ENCODE measurements around the gene SCAF4.

Gene SCAF4

DNA sequence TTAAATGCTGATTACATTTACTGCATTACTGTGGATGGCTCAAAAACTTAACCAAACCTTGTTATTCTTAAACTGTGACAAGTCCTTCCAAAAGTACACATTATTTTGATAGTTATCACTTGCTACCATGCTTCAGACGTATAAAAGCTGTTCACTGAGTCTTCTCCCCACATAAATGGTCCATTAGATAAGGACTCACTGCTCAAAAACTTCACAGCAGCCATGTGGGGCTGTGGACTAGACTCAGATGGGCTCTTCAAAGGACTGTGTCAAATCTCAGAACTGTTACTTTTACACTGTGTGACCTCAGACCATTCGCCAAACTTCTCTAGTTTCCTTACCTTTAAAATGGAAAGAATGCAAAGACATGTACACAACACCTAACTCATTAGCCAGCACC, 11.6 kb downstream of the SCAF4 start:
- DNase-seq (ENCODE audit: low read depth), result no peak

DNA sequence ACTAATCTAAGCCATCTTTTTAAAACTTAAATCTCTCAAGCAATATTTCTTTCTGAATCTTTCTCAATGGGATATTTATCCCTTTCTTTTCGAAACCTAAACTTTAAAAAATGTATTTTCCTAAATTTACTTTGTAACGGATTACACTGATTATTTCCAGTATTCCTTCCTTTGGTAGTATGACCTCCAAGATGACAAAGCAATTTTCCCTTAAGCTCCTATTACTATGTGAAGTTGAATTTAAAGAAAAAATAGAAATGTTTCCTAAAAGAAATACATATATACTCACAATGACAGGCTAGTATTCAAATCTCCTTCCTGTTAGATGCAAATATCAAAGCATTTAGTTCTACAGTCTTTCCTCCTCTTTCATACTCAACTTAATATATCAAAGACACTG, 15.8 kb downstream of the SCAF4 start:
- H3K4me3 ChIP-seq (ENCODE audit: low read depth, low read length), result no peak overlapping the region
- no peak for DNase-seq (ENCODE audit: low read depth)

More for the DNA sequence above, 11.6 kb downstream of the SCAF4 start:
- no peak overlapping the region for H3K4me3 ChIP-seq (ENCODE audit: low read depth, low read length)

DNA sequence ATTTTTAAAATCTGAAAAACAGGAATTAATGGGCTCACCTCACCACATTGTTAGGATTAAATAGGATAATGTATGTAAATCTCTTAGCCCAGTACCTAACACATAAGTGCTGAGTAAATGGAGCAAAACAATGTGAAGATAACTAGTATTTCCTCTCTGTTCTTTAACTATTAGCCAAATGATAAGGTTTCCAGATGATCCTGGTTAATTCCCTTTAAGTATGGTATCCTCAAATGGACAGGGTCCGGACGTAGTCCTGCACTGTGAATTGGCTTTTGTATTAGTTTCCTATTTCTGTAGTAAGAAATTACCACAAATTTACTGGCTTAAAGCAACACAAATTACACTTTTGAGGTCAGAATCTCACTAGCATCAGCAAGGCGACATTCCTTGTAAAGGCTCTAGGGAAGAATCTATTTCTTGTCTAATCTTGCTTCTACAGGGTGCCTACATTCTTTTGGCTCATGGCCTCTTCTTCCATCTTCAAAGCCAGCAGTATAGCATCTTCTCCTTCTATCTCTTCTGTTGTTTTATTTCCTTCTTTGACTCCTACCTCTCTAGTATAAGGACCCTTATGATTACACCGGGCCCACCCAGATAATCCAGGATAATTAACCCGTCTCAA, 17.1 kb downstream of the SCAF4 start:
- DNase-seq (ENCODE audit: low read depth), result no peak
- H3K4me3 ChIP-seq (ENCODE audit: low read depth, low read length), result no peak overlapping the region

DNA sequence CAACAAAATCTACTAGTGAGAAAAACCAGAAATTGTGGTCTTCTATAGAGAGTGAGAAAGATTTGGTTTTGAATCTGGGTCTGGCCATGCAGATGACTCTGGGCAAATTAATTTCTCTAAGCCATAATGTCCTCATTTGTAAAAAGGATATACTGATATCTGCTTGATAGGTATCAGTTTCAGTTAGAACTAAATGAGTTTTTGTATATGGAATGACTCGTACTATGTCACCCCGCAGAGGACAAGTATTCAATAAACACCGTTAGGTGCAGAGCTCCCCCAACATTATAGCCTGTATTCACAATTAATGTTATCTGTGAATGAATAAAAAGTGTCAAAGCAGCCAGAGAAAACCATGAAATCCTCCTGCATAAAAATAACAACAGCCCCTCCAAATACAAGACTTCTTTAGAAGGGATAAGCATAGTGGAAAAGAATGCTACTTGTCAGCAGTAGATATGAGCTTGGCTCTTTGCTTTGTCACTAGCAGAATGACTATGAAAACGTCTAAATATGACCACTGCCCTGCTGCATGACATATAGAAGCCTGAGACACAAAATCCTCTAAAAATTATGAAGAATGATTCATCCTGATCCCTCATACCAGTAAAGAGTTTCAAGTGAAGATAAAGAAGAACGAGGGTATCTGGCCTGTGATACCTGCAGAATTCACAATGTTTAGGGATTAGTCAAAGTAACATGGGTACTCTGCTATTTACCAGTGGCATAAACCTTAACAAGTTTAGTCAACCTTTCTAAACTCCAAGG, 17.8 kb downstream of the SCAF4 start:
- DNase-seq (ENCODE audit: low read depth), result no peak

DNA sequence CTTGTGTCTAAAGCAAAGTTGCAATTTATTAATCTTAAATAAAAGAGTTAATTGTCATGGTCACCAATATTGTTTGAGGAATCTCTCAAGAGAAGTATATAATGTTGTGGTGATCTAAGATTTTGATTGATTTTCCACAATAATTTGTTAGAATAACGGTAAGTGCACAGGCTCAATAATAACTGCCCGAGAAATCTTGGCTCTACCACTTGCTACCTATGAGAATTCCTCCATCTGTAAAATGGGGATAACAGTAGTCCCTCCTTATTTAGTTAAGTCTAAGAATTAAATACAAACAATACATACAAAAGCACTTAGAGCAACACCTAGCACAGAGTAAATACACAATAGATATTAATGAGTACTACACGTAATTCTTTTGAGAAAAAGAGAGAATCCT, 18.8 kb downstream of the SCAF4 start:
- no peak overlapping the region for H3K4me3 ChIP-seq (ENCODE audit: low read depth, low read length)
- DNase-seq (ENCODE audit: low read depth), result no peak

More for the DNA sequence above, 17.8 kb downstream of the SCAF4 start:
- no peak overlapping the region for H3K4me3 ChIP-seq (ENCODE audit: low read depth, low read length)

DNA sequence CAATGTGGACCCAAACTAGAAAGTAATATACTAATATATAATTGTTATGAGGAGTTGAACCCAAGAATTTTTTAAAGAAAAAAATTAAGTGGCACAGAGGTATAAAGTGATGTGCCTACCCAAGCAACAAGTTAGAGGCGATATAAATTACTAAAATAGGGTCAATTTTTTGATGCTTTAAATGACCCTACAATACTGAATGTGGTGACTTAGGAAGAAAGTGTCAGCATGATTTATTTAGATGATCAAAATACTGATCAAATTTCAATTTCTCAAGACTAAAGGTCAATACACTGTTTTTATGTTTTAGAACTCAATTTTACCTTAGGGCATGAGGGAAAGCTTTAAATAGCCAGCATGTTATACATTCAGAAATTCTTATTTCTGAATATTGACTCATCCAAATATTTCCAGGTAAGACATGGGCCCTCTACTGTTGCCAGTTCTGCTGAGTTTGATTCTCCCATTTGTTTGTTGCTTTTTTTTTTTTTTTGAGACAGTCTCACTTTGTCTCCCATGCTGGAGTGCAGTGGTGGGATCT, 20.1 kb downstream of the SCAF4 start:
- no peak for DNase-seq (ENCODE audit: low read depth)
- no peak overlapping the region for H3K4me3 ChIP-seq (ENCODE audit: low read depth, low read length)

DNA sequence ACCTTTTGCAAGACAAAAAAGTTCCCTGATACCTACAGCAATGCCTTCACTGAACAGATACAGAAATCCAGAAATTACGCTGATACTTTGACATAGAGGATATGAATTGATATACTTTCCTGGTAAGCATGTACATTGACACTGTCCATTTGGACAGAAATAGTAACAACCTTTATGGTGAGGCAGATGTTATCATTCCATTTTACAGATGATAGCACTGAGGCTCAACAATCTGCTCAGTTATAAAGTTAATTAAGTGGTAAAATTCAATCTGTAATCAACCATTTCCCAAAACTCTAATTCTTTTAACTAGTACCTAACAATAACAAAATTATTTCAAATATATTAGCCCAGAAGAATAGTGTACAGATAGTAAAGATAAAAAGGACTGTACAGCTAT, 20.6 kb downstream of the SCAF4 start:
- no peak for DNase-seq (ENCODE audit: low read depth)
- no peak overlapping the region for H3K4me3 ChIP-seq (ENCODE audit: low read depth, low read length)

DNA sequence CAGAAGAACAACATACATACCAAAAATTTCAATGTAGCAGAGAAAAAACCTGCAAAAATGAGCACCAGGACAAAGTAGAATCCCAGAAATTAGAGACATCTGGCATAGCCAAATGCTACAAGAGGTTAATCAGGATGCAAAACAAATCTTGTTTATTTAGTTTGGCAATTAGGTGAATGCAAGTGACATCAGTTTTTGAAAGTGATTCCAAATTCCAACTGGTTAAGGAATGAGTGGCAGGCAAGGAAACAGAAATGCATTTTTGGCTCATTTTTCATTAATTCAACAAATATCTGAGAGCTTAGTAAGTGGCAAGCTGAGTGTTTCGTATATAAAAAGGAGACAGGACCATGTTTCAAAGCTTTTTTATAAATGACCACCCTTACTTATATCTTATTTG, 21.3 kb downstream of the SCAF4 start:
- no peak for DNase-seq (ENCODE audit: low read depth)
- H3K4me3 ChIP-seq (ENCODE audit: low read depth, low read length), result no peak overlapping the region

DNA sequence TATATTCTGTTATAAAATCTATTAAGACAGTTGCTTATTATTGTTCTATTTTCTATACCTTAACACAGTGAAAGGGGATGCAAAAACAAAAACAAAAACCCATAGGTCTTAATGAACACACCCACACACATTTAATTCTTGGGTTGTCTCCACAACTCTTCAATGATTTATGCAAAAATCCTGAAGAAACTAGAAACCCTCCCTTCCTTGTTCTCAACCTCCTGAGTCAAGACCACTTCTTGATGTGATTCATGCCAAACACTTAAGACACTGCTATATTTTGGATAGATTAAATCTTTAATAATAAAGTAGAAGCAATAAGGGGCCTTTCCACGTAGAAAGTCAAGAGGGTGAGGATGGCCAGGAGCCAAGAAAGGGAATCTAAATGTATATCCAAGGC, 23.4 kb downstream of the SCAF4 start:
- DNase-seq (ENCODE audit: low read depth), result no peak
- H3K4me3 ChIP-seq (ENCODE audit: low read depth, low read length), result no peak overlapping the region

DNA sequence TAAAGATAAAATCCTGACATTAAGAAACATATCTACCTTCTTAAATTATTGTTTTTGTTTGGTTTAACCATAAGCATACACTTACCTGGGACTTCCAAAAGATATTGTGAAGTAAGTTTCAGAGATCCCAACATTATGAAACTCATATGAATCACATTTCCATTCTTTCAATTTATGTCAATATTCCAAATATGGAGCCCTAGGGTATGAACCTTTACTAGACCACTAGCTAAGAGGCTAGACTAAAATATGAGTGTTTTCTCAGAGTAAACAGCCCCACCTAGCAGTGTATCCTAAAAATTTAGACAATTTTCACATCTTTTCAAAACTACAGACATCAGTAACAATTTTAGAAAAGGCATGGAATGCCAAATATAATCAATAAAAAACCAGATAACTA, 24.4 kb downstream of the SCAF4 start:
- no peak overlapping the region for H3K4me3 ChIP-seq (ENCODE audit: low read depth, low read length)
- DNase-seq (ENCODE audit: low read depth), result no peak

DNA sequence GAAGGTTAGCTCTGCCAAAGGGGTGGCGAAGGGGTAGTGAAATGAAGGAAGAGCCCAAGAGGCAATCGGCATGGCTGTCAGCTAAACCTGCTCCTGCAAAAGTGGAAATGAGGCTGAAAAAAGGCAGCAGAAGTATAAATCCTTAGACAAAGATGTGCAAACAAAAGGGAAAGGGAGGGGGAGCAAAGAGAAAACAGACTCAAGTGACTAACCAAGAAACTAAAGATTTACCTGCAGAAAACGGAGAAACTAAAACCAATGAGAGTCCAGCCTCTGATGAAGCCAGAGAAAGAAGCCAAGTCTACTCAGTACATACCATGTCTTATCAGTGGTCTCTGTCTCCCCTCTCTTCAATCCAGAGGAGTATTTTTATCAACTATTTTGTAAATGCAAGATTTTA, 25.4 kb downstream of the SCAF4 start:
- no peak overlapping the region for H3K4me3 ChIP-seq (ENCODE audit: low read depth, low read length)
- DNase-seq (ENCODE audit: low read depth), result no peak

DNA sequence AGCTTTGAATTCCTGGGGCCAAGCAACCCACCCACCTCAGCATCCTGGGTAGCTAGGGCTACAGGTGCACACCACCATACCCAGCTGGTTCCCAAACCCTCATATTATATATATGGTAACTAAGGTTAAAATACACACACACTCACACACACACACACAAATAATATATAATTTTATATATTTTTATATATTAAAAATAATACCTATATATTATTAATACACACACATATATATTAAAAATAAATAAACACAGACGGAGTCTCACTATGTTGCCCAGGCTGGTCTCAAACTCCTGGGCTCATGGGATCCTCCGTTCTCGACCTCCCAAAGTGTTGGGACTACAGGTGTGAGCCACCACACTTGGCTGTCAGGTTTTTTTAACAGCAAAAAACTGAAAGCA, 31.9 kb downstream of the SCAF4 start:
- no peak for DNase-seq (ENCODE audit: low read depth)
- H3K4me3 ChIP-seq (ENCODE audit: low read depth, low read length), result no peak overlapping the region

DNA sequence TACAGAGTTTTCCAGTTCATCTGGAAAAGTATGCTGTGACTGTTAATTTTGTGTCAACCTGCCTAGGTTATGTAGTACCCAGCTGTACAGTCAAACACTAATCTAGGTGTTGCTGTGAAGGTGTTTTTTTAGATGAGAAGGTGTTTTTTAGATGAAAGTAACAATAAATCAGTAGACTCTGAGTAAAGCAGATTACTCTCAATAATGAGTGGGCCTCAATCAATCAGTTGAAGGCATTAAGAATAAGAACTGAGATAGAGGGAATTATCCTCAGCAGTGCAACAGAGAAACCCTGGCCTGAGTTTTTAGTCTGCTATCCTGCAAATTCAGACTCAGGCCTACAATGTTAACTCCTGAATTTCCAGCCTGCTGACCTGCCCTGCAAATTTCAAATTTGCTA, 33.5 kb downstream of the SCAF4 start:
- H3K4me3 ChIP-seq (ENCODE audit: low read depth, low read length), result no peak overlapping the region
- no peak for DNase-seq (ENCODE audit: low read depth)

DNA sequence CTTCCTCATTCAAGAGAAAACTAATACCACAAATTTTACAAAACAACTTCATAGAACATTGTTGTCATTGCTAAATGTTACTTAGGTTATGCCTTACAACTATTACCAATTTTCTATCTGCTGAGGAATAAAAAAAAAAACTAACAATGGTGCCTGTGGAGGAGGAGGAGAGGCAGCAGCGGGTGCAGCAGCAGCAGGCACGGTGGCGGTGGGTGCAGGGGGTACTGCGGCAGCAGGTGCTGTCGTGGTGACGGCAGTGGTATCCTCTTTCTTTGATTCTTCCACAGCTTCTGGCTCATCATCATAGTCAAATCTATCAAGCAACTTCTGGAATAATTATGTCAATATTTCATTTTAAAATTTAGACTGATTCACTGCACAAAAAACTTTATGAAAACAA, 35.5 kb downstream of the SCAF4 start:
- no peak overlapping the region for H3K4me3 ChIP-seq (ENCODE audit: low read depth, low read length)
- DNase-seq (ENCODE audit: low read depth), result no peak

DNA sequence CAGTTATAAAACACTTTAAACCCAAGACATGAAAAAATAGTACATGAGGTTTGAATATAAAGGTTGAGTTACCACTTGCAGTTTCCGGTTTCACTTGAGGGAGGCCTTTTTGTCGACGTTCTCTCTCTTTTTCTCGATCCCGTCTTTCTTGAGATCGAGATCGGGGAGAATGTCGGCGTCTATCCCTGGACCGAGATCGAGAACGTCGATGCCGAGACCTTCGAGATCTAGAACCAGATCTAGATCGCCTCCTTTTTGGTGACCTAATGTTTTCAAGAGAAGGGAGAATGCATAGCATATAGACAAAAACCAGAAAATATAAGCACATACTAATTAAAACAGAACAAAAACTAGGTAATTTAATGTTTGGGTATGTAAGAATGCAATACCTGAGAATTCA, 38.7 kb downstream of the SCAF4 start:
- no peak for DNase-seq (ENCODE audit: low read depth)

DNA sequence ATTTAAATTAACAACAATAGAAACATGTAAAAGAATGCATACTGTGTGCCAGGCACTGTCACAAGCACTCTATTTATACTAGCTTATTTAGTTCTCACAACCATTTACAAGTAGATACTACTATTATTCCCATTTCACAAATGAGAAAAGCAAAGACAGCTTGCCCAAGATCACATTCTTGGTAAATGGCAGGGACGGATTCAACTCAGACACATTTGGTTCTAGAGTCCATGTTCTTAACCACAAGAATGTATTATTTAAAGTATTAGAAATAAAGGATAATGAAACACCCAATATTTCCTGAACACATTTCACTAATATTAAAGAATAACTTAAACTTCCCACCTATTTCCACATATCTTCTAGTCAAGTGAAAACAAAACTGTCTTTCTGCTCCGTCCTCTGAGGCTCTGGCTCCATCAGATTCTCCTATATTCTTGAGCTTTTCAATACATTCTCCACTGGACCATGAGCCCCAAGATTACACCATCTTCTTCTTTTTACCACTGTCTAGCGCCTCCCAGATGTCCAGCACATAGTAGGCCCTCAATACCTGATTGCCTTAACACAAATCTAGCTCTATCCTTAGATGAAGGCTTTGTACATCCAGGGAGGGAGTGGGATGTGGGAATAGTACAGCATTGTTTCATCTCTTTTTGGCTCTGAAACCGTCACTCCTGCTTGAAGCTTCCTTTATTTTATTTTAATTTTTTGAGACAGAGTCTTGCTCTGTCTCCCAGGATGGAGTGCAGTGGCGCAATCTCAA, 43.1 kb downstream of the SCAF4 start:
- no peak for DNase-seq (ENCODE audit: low read depth)
- no peak overlapping the region for H3K4me3 ChIP-seq (ENCODE audit: low read depth, low read length)

More for the DNA sequence above, 38.7 kb downstream of the SCAF4 start:
- no peak overlapping the region for H3K4me3 ChIP-seq (ENCODE audit: low read depth, low read length)

DNA sequence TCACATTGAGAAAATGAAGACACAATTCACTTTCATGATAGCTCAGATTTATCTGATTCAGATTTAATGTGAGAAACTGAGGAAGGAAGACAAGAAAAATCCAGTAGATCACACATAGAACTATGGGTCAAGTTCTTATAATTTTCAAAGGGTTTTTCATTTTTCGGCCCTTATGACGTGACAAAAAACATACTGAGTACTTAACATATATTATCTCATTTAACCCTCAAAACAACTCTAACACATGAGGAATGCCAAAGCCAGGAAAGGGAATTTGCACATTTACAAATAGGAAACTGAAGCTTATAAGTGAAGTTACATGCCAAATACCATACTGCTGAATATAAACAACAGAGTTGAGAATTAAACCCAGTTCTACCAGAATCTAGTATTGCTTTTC, 44.8 kb downstream of the SCAF4 start:
- H3K4me3 ChIP-seq (ENCODE audit: low read depth, low read length), result no peak overlapping the region
- DNase-seq (ENCODE audit: low read depth), result no peak

DNA sequence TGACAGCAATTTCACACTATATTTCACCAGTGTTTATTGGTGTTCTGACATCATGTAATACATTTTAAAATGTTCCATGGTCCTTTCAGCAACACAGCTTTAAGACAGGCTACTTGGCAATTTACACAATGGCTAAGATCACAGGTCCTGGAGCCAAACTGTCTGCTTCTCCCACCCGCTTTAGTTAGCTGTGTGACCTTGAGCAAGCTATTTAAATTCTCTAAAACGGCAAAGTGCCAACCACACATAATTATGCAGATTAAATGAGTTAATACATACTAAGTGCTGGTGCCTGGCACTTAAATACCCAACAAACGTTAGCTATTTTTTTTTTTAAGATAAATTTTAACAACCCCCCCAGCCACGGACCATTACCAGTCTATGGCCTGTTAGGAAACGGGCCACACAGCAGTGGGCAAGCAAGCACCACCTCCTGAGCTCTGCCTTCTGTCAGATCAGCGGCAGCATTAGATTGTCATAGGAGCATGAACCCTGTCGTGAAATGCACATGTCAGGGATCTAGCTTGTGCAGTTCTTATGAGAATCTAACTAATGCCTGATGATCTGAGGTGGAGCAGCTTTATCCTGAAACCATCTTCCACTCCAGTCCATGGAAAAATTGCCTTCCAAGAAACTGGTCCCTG, 45.5 kb downstream of the SCAF4 start:
- no peak overlapping the region for H3K4me3 ChIP-seq (ENCODE audit: low read depth, low read length)

DNA sequence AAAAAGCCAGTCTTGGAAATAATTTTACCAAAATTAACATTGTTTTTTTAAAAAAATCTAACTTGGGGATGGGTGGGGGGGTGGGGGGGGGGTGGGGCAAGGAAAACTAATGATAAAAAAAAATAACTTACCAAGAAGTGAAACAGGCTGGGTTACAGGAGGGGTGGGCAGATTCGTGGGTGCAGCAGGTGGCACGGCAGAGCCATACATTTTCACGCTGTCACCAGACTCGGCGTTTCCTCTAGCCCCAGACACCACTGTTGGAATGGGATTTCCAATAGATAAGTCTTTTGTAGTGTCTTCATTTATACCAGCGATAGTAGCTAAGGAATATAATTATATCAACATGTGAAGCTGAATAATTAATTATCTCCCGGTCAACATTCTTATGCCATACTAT, 47.0 kb downstream of the SCAF4 start:
- DNase-seq (ENCODE audit: low read depth), result no peak
- H3K4me3 ChIP-seq (ENCODE audit: low read depth, low read length), result no peak overlapping the region

More for the DNA sequence above, 45.5 kb downstream of the SCAF4 start:
- DNase-seq (ENCODE audit: low read depth), result no peak

DNA sequence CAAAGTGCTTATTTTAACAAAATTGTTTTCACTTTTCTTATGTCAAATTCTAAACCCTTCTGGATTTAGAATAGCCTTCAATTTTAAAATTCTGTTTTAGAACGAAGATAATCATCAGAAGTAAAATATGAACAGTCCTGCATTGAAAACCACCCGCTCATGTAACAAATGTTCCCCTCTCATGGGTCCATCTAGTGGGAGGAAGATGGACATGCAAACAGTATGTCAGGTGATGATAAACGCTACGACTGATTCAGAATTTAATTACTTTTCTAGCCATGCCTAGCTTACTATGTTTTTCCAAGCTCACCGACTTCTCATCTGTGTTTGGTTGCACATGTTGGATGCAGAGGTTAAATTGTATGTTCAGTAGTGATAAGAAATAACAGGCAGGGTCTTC, 48.9 kb downstream of the SCAF4 start:
- DNase-seq (ENCODE audit: low read depth), result no peak
- no peak overlapping the region for H3K4me3 ChIP-seq (ENCODE audit: low read depth, low read length)
